ENCODE results near the gene INSIG2. TPM values are rescaled to one million over a fixed set of nuclear protein-coding genes. Genes with fewer than 3 reads are reported as not detected.

The INSIG2 gene
- total and polyA plus RNA-seq, 2 experiments from 2014 or later = 8.1 to 15.1 TPM

DNA sequence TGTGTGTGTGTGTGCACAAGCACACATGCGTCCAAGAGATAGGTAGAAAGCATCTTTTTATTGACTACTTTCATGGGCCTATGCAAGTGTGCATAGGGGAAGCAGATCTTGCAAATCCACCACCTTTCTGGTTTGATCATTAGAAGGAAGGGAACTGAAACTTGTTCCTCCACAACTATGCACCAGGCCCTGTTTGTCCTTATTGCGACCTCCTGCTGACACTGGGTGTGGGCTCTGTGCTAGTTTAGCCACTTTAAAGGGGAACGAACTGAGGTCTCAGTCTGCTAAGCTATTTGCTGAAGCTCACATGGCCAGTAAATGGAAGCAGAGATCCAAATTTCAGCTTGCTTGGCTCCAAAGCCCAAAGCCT lies 32.1 kb upstream of the INSIG2 start:
- H3K79me2 ChIP-seq (replicated peaks; ENCODE audit: insufficient read depth) = no peaks in the 10 kb centered on the region
- H3K36me3 Mint-ChIP-seq (ENCODE audit: low read depth) = no peaks in the 10 kb centered on the region
- H3K4me3 ChIP-seq = no peak overlapping the region
- no peaks in the 10 kb centered on the region for H3K4me1 Mint-ChIP-seq
- ATAC-seq (no peak), DNase-seq (ENCODE audit: low spot score) (no peak)
- H3K27me3 ChIP-seq (ENCODE audit: insufficient read depth) = no peaks in the 10 kb centered on the region
- no peaks in the 10 kb centered on the region for H3F3A ChIP-seq (replicated peaks; ENCODE audit: low read depth)
- H3K4me1 ChIP-seq (ENCODE audit: insufficient read depth) = no peaks in the 10 kb centered on the region
- no peak overlapping the region for H3K27ac Mint-ChIP-seq
- H3K4me3 Mint-ChIP-seq = no peak overlapping the region
- H4K20me1 ChIP-seq (replicated peaks; ENCODE audit: insufficient read depth) = no peaks in the 10 kb centered on the region
- H3K4me2 ChIP-seq = no peak overlapping the region
- H2AFZ ChIP-seq = no peak overlapping the region
- no peak for TF ChIP-seq CREB1 (CRISPR knock-in tag; IDR thresholded peaks at IDR 0.05; ENCODE audit: low read depth)
- TF ChIP-seq NANOG (IDR thresholded peaks at IDR 0.05; ENCODE audit: borderline replicate concordance) = no peak
- no peak overlapping the region for H3K27ac ChIP-seq (ENCODE audit: low read depth)
- H3K9me2 ChIP-seq (ENCODE audit: insufficient read depth) = no peaks in the 10 kb centered on the region
- peaks cover 2% of the 10 kb centered on the region for H3K27me3 Mint-ChIP-seq (ENCODE audit: insufficient read depth, low read depth, poor library complexity)
- no peaks in the 10 kb centered on the region for H3K36me3 ChIP-seq (ENCODE audit: insufficient read depth)
- H3K9me3 Mint-ChIP-seq = no peaks in the 10 kb centered on the region

DNA sequence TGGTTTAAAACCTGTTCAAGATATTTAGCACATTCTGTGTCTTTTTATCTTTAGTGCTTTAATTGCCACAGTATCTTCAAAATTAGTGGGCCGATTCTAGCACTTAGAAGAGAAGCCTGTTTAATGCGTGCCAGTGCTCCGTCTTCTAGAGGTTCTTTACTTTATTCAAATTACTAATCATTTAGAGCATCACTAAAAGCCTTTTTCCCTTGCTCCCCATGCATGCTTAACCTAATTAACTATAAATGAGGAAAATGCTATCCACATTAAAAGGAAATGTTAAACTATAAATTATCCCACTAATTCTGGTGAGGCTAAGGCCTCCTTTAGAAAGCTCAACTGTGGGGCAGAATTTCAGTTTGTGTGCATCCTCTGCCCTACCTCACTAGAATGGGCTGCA lies 31.5 kb upstream of the INSIG2 start:
- H3K27me3 ChIP-seq (ENCODE audit: insufficient read depth) = no peaks in the 10 kb centered on the region
- TF ChIP-seq ZNF114 (CRISPR knock-in tag; IDR thresholded peaks at IDR 0.05) (no peak), EZH2 (IDR thresholded peaks at IDR 0.05; ENCODE audit: low read depth, unreplicated experiment) (no peak), JUNB (IDR thresholded peaks at IDR 0.05; ENCODE audit: unreplicated experiment) (no peak), EZH2phosphoT487 (IDR thresholded peaks at IDR 0.05; ENCODE audit: unreplicated experiment) (no peak), NANOG (IDR thresholded peaks at IDR 0.05; ENCODE audit: borderline replicate concordance) (no peak), ZNF331 (CRISPR knock-in tag; IDR thresholded peaks at IDR 0.05; ENCODE audit: low read depth) (no peak), STAT1 (IDR thresholded peaks at IDR 0.05; ENCODE audit: unreplicated experiment) (no peak), POLR2AphosphoS5 (IDR thresholded peaks at IDR 0.05; ENCODE audit: low read depth) (no peak)
- TF ChIP-seq, protein P1, sequence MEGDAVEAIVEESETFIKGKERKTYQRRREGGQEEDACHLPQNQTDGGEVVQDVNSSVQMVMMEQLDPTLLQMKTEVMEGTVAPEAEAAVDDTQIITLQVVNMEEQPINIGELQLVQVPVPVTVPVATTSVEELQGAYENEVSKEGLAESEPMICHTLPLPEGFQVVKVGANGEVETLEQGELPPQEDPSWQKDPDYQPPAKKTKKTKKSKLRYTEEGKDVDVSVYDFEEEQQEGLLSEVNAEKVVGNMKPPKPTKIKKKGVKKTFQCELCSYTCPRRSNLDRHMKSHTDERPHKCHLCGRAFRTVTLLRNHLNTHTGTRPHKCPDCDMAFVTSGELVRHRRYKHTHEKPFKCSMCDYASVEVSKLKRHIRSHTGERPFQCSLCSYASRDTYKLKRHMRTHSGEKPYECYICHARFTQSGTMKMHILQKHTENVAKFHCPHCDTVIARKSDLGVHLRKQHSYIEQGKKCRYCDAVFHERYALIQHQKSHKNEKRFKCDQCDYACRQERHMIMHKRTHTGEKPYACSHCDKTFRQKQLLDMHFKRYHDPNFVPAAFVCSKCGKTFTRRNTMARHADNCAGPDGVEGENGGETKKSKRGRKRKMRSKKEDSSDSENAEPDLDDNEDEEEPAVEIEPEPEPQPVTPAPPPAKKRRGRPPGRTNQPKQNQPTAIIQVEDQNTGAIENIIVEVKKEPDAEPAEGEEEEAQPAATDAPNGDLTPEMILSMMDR (conservative IDR thresholded peaks at IDR 0.05; ENCODE audit: low read depth in 2 of 2) = no peak
- TF ChIP-seq, protein P2, sequence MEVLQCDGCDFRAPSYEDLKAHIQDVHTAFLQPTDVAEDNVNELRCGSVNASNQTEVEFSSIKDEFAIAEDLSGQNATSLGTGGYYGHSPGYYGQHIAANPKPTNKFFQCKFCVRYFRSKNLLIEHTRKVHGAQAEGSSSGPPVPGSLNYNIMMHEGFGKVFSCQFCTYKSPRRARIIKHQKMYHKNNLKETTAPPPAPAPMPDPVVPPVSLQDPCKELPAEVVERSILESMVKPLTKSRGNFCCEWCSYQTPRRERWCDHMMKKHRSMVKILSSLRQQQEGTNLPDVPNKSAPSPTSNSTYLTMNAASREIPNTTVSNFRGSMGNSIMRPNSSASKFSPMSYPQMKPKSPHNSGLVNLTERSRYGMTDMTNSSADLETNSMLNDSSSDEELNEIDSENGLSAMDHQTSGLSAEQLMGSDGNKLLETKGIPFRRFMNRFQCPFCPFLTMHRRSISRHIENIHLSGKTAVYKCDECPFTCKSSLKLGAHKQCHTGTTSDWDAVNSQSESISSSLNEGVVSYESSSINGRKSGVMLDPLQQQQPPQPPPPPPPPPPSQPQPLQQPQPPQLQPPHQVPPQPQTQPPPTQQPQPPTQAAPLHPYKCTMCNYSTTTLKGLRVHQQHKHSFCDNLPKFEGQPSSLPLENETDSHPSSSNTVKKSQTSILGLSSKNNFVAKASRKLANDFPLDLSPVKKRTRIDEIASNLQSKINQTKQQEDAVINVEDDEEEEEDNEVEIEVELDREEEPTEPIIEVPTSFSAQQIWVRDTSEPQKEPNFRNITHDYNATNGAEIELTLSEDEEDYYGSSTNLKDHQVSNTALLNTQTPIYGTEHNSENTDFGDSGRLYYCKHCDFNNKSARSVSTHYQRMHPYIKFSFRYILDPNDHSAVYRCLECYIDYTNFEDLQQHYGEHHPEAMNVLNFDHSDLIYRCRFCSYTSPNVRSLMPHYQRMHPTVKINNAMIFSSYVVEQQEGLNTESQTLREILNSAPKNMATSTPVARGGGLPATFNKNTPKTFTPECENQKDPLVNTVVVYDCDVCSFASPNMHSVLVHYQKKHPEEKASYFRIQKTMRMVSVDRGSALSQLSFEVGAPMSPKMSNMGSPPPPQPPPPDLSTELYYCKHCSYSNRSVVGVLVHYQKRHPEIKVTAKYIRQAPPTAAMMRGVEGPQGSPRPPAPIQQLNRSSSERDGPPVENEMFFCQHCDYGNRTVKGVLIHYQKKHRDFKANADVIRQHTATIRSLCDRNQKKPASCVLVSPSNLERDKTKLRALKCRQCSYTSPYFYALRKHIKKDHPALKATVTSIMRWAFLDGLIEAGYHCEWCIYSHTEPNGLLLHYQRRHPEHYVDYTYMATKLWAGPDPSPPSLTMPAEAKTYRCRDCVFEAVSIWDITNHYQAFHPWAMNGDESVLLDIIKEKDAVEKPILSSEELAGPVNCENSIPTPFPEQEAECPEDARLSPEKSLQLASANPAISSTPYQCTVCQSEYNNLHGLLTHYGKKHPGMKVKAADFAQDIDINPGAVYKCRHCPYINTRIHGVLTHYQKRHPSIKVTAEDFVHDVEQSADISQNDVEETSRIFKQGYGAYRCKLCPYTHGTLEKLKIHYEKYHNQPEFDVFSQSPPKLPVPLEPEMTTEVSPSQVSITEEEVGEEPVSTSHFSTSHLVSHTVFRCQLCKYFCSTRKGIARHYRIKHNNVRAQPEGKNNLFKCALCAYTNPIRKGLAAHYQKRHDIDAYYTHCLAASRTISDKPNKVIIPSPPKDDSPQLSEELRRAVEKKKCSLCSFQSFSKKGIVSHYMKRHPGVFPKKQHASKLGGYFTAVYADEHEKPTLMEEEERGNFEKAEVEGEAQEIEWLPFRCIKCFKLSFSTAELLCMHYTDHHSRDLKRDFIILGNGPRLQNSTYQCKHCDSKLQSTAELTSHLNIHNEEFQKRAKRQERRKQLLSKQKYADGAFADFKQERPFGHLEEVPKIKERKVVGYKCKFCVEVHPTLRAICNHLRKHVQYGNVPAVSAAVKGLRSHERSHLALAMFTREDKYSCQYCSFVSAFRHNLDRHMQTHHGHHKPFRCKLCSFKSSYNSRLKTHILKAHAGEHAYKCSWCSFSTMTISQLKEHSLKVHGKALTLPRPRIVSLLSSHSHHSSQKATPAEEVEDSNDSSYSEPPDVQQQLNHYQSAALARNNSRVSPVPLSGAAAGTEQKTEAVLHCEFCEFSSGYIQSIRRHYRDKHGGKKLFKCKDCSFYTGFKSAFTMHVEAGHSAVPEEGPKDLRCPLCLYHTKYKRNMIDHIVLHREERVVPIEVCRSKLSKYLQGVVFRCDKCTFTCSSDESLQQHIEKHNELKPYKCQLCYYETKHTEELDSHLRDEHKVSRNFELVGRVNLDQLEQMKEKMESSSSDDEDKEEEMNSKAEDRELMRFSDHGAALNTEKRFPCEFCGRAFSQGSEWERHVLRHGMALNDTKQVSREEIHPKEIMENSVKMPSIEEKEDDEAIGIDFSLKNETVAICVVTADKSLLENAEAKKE (CRISPR knock-in tag; IDR thresholded peaks at IDR 0.05) = no peak
- TF ChIP-seq, protein P3, sequence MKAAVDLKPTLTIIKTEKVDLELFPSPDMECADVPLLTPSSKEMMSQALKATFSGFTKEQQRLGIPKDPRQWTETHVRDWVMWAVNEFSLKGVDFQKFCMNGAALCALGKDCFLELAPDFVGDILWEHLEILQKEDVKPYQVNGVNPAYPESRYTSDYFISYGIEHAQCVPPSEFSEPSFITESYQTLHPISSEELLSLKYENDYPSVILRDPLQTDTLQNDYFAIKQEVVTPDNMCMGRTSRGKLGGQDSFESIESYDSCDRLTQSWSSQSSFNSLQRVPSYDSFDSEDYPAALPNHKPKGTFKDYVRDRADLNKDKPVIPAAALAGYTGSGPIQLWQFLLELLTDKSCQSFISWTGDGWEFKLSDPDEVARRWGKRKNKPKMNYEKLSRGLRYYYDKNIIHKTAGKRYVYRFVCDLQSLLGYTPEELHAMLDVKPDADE (IDR thresholded peaks at IDR 0.05) = no peak

More for the DNA sequence above, 31.5 kb upstream of the INSIG2 start:
- Histone ChIP-seq H3K4me3 (no peak overlapping the region), H3K4me2 (no peak overlapping the region), H2AFZ (no peak overlapping the region), H3K27ac (ENCODE audit: low read depth) (no peak overlapping the region), H3F3A (replicated peaks; ENCODE audit: low read depth) (no peaks in the 10 kb centered on the region), H3K36me3 (ENCODE audit: insufficient read depth) (no peaks in the 10 kb centered on the region), H3K79me2 (replicated peaks; ENCODE audit: insufficient read depth) (no peaks in the 10 kb centered on the region), H3K4me1 (ENCODE audit: insufficient read depth) (no peaks in the 10 kb centered on the region), H4K20me1 (replicated peaks; ENCODE audit: insufficient read depth) (no peaks in the 10 kb centered on the region), H3K9me2 (ENCODE audit: insufficient read depth) (no peaks in the 10 kb centered on the region)
- Mint-ChIP-seq H3K27me3 (ENCODE audit: insufficient read depth, low read depth, poor library complexity) (peaks cover 2% of the 10 kb centered on the region), H3K36me3 (ENCODE audit: low read depth) (no peaks in the 10 kb centered on the region), H3K27ac (no peak overlapping the region), H3K4me3 (no peak overlapping the region), H3K4me1 (no peaks in the 10 kb centered on the region; the same call in 2 of the 3 replicates), H3K9me3 (no peaks in the 10 kb centered on the region)
- no peak for ATAC-seq
- no peak for DNase-seq (ENCODE audit: low spot score)

All from GM23338 (cell line).